Cardiac muscle cell (in vitro differentiated cells and primary cell): Measurements from ENCODE around the gene NRG3. TPM values are rescaled to one million over a fixed set of nuclear protein-coding genes. Genes with fewer than 3 reads are reported as not detected.
A peak's percentile ranks its signal among the peaks of the same experiment; 100 is the strongest.

ENCODE experiments used
- DNase-seq, 2 donors: peaks; one replicate each; pipeline versions ENCODE4 v3.0.0 to v3.0.0-alpha.2; 2010 to 2017; ENCODE audit warnings: low read depth in 1 of 2, low spot score in 1 of 2
- H3K27ac ChIP-seq: fragments of 200-600 bp; sonication (generic); 2 replicates; pipeline ENCODE4 v1.5.1; 2016
- H3K27me3 ChIP-seq: fragments of 200-600 bp; sonication (generic); 2 replicates; pipeline ENCODE4 v1.6.0; 2016; ENCODE audit warnings: control low read depth
- H3K36me3 ChIP-seq: fragments of 200-600 bp; sonication (generic); 2 replicates; pipeline ENCODE4 v1.5.1; 2016; ENCODE audit warnings: control low read depth
- H3K4me1 ChIP-seq: fragments of 200-600 bp; sonication (generic); 2 replicates; pipeline ENCODE4 v1.8.1; 2017; ENCODE audit warnings: low read depth, mild to moderate bottlenecking, mixed run types
- H3K4me3 ChIP-seq: fragments of 200-600 bp; sonication (generic); 2 replicates; pipeline ENCODE4 v1.5.1; 2016; ENCODE audit warnings: mild to moderate bottlenecking
- H3K9me3 ChIP-seq: fragments of 200-600 bp; sonication (generic); 2 replicates; pipeline ENCODE4 v1.5.1; 2017; ENCODE audit warnings: low read depth, mild to moderate bottlenecking, control low read depth
- CTCF ChIP-seq: IDR thresholded peaks from 2 replicates; pipeline ENCODE4 v1.5.1; 2012; ENCODE audit warnings: low read depth, mild to moderate bottlenecking, low read length
- polyA plus RNA-seq: library from polyadenylated mRNA; unstranded; fragments of >200 nt; fragmentation: Nextera tagmentation; extraction: Ambion mirVana; gene quantifications from 2 replicates; pipeline ENCODE4 v1.2.1, GENCODE V29; 2016
- total RNA-seq: library from RNA; depleted of rRNA; stranded (reverse); fragments of >200 nt; gene quantifications from 2 replicates; pipeline ENCODE4 v1.2.3, GENCODE V29; 2016

The NRG3 gene
- total and polyA plus RNA-seq, 2 experiments from 2014 or later = 0.48 to 0.55 TPM

- Histone ChIP-seq H3K27me3 (no peaks in the 10 kb centered on the region), H3K27ac (no peak overlapping the region), H3K9me3 (no peaks in the 10 kb centered on the region), H3K36me3 (no peaks in the 10 kb centered on the region), H3K4me3 (no peak overlapping the region), H3K4me1 (no peaks in the 10 kb centered on the region)
- TF ChIP-seq CTCF = no peak
- no peak for DNase-seq
Measured at GRCh38 chr10:83007510-83007909, 1132.5 kb downstream of the NRG3 start.

- Histone ChIP-seq H3K27ac (no peak overlapping the region), H3K9me3 (no peaks in the 10 kb centered on the region), H3K27me3 (no peaks in the 10 kb centered on the region), H3K4me1 (no peaks in the 10 kb centered on the region), H3K36me3 (no peaks in the 10 kb centered on the region), H3K4me3 (no peak overlapping the region)
- peak in 1 of 2 donors; percentile 4 for DNase-seq
- TF ChIP-seq CTCF = no peak
Measured at GRCh38 chr10:83012866-83013265, 1137.9 kb downstream of the NRG3 start.

- H3K4me1 ChIP-seq = no peaks in the 10 kb centered on the region
- TF ChIP-seq CTCF = no peak
- DNase-seq = no peak
- no peak overlapping the region for H3K4me3 ChIP-seq
- no peak overlapping the region for H3K27ac ChIP-seq
- H3K36me3 ChIP-seq = no peaks in the 10 kb centered on the region
- no peaks in the 10 kb centered on the region for H3K9me3 ChIP-seq
- H3K27me3 ChIP-seq = no peaks in the 10 kb centered on the region
Measured at GRCh38 chr10:83017076-83017867, 1142.3 kb downstream of the NRG3 start.

- no peaks in the 10 kb centered on the region for H3K9me3 ChIP-seq
- TF ChIP-seq CTCF = no peak
- H3K4me3 ChIP-seq = no peak overlapping the region
- no peaks in the 10 kb centered on the region for H3K36me3 ChIP-seq
- H3K4me1 ChIP-seq = no peaks in the 10 kb centered on the region
- H3K27me3 ChIP-seq = no peaks in the 10 kb centered on the region
- no peak overlapping the region for H3K27ac ChIP-seq
- DNase-seq = no peak
Measured at GRCh38 chr10:83023662-83024061, 1148.7 kb downstream of the NRG3 start.
